K562 (cell line): ENCODE results near the gene SLC35E2B. TPM values are rescaled to one million over a fixed set of nuclear protein-coding genes. Genes with fewer than 3 reads are reported as not detected.

Source experiments
- ATAC-seq: fragments of 200-7000 bp; cut with Tn5 transposase; 3 replicates; pipeline ENCODE4 v1.9.1; 2020; ENCODE audit warnings: moderate library complexity
- BruUV-seq: library from RNA; stranded (reverse); fragments of 400-500 nt; replicated peaks from 2 replicates; lab custom pipeline; 2021; lab: Mats Ljungman, UMichigan
- CTCF ChIA-PET: fragments of 300-600 bp; formaldehyde crosslinking; extraction: SDS; loops from one replicate; lab custom pipeline; 2021; ENCODE audit warnings: low intra/inter-chr PET ratio; lab: Yijun Ruan, JAX
- POLR2A ChIA-PET: fragments of 300-600, 350-650 bp; sonication (Branson Sonifier 250); formaldehyde crosslinking; extraction: SDS; loops from one replicate; lab custom pipeline; 2021; ENCODE audit warnings: antibody characterized with exemption, inconsistent platforms; lab: Yijun Ruan, JAX
- DNase-seq, 4 experiments: peaks; one replicate each; pipeline versions ENCODE4 v3.0.0 to v3.0.0-alpha.2; 2011 to 2018; ENCODE audit warnings: low spot score in 3 of 4, mixed read lengths in 3 of 4; ENCODE audit errors: extremely low read depth in 1 of 4
- FAIRE-seq: peaks from 2 replicates; lab custom pipeline; 2011; peaks lifted over from hg19 to GRCh38; lab: Jason Lieb, UNC
- H2AFZ ChIP-seq: 2 replicates; pipeline ENCODE4 v1.6.0; 2011; ENCODE audit warnings: low read depth, low read length, control low read depth, inconsistent platforms
- H3K27ac ChIP-seq: fragments of 200-600 bp; 3 replicates; pipeline ENCODE4 v1.8.0; 2011; ENCODE audit warnings: low read depth, mild to moderate bottlenecking, control low read depth, inconsistent platforms, low read length, moderate library complexity, mixed read lengths; ENCODE audit errors: extremely low read depth
- H3K27me3 ChIP-seq, 2 experiments: fragments of 300-600 bp in 1 of 2; 2 replicates in 1 of 2; 3 replicates in 1 of 2; pipeline versions ENCODE4 v1.6.0 to v1.8.0; 2011; ENCODE audit warnings: inconsistent platforms in 2 of 2, low read length in 2 of 2, mild to moderate bottlenecking in 1 of 2, mixed read lengths in 1 of 2, moderate library complexity in 1 of 2; ENCODE audit not compliant: control insufficient read depth in 2 of 2, insufficient read depth in 2 of 2
- H3K36me3 ChIP-seq: fragments of 300-600 bp; 3 replicates; pipeline ENCODE4 v1.8.0; 2011; ENCODE audit warnings: mild to moderate bottlenecking, low read length, inconsistent platforms; ENCODE audit not compliant: control insufficient read depth, insufficient read depth
- H3K4me1 ChIP-seq, 2 experiments: fragments of 200-600 bp in 1 of 2; replicated peaks in 1 of 2; 2 replicates in 1 of 2; 3 replicates in 1 of 2; pipeline versions ENCODE4 v1.5.1 to v1.8.0; 2011; ENCODE audit warnings: inconsistent platforms in 2 of 2, low read length in 2 of 2, mild to moderate bottlenecking in 1 of 2, mixed read lengths in 1 of 2, moderate library complexity in 1 of 2; ENCODE audit not compliant: control insufficient read depth in 2 of 2, insufficient read depth in 2 of 2
- H3K4me2 ChIP-seq: 2 replicates; pipeline ENCODE4 v1.6.1; 2011; ENCODE audit warnings: low read length, control low read depth, inconsistent platforms, mixed read lengths; ENCODE audit not compliant: insufficient read depth
- H3K4me3 ChIP-seq: fragments of 200-600 bp; sonication (generic), shearing (Covaris generic); 2 replicates; pipeline ENCODE4 v1.5.1; 2016; ENCODE audit warnings: control low read depth, inconsistent platforms
- H3K79me2 ChIP-seq: fragments of 200-600 bp; 3 replicates; pipeline ENCODE4 v1.8.0; 2011; ENCODE audit warnings: low read length, inconsistent platforms; ENCODE audit not compliant: control insufficient read depth, insufficient read depth
- H3K9ac ChIP-seq, 2 experiments: 2 replicates each; pipeline versions ENCODE4 v1.6.0 to v1.6.1; 2011; ENCODE audit warnings: low read depth in 2 of 2, low read length in 2 of 2, control low read depth in 1 of 2, inconsistent platforms in 1 of 2, mild to moderate bottlenecking in 1 of 2, mixed read lengths in 1 of 2; ENCODE audit not compliant: insufficient read depth in 1 of 2
- H3K9me1 ChIP-seq: one replicate; pipeline ENCODE4 v1.6.0; 2011; ENCODE audit warnings: inconsistent platforms, mild to moderate bottlenecking, low read length, moderate library complexity; ENCODE audit not compliant: control insufficient read depth, insufficient read depth
- H3K9me3 ChIP-seq: replicated peaks from 2 replicates; pipeline ENCODE4 v1.5.1; 2011; ENCODE audit warnings: low read depth, low read length, inconsistent platforms; ENCODE audit not compliant: control insufficient read depth, insufficient read depth
- H4K20me1 ChIP-seq: replicated peaks from 2 replicates; pipeline ENCODE4 v1.6.1; 2011; ENCODE audit warnings: low read length, inconsistent platforms, mixed read lengths; ENCODE audit not compliant: control insufficient read depth, insufficient read depth
- BMI1 ChIP-seq: fragments of 150-350 bp; IDR thresholded peaks from 2 replicates; pipeline ENCODE4 v1.6.1; 2014; ENCODE audit warnings: low read length
- BRD4 ChIP-seq: fragments of 200-600 bp; sonication (generic); IDR thresholded peaks from 2 replicates; pipeline ENCODE4 v1.6.1; 2017; ENCODE audit warnings: inconsistent platforms
- DACH1 ChIP-seq: fragments of 450-650 bp; IDR thresholded peaks from 2 replicates; pipeline ENCODE4 v1.6.1; 2018; ENCODE audit not compliant: partially characterized antibody
- JUND ChIP-seq, 2 experiments: IDR thresholded peaks; 2 replicates in 1 of 2; 3 replicates in 1 of 2; pipeline ENCODE4 v1.6.1; 2011; ENCODE audit warnings: borderline replicate concordance in 2 of 2, low read depth in 2 of 2, low read length in 2 of 2, improper control_type of control experiment in 1 of 2, missing biosample characterization in 1 of 2, missing genetic modification characterization in 1 of 2, missing genetic modification reagents in 1 of 2
- NELFE ChIP-seq: IDR thresholded peaks from 2 replicates; pipeline ENCODE4 v1.6.1; 2011; ENCODE audit warnings: mild to moderate bottlenecking; ENCODE audit not compliant: insufficient read depth, insufficient read length
- NFYB ChIP-seq: IDR thresholded peaks from 2 replicates; pipeline ENCODE4 v1.6.1; 2011; ENCODE audit warnings: mild to moderate bottlenecking, moderate library complexity; ENCODE audit not compliant: insufficient read length; ENCODE audit errors: extremely low read depth
- SIN3B ChIP-seq: fragments of 450-650 bp; IDR thresholded peaks from 2 replicates; pipeline ENCODE4 v1.6.1; 2017; ENCODE audit warnings: low read depth, mild to moderate bottlenecking, moderate library complexity
- SMARCC2 ChIP-seq: fragments of 450-650 bp; IDR thresholded peaks from 2 replicates; pipeline ENCODE4 v1.6.1; 2017; ENCODE audit warnings: antibody characterized with exemption, moderate library complexity, mild to moderate bottlenecking, low read depth
- ZNF197 ChIP-seq: fragments of 200-800 bp; sonication (Bioruptor generic); IDR thresholded peaks from 2 replicates; pipeline ENCODE4 v1.6.1; 2016; ENCODE audit warnings: low read depth, missing genetic modification characterization, missing compliant biosample characterization
- ZNF444 ChIP-seq: fragments of 250-450 bp; sonication (Bioruptor Pico); IDR thresholded peaks from 2 replicates; pipeline ENCODE4 v1.4.0; 2020; ENCODE audit warnings: mild to moderate bottlenecking, moderate library complexity
- ZNF740 ChIP-seq, 3 experiments: fragments of 200-800 bp in 1 of 3; sonication (Bioruptor generic) in 1 of 3; sonication (generic) in 1 of 3; formaldehyde crosslinking in 1 of 3; IDR thresholded peaks; 2 replicates each; pipeline versions ENCODE4 v1.6.1 to v1.8.0; 2016 to 2022; ENCODE audit warnings: mild to moderate bottlenecking in 2 of 3, missing compliant biosample characterization in 2 of 3, missing genetic modification characterization in 2 of 3, missing genetic modification reagents in 1 of 3
- WGBS: fragments of 100-300 bp; shearing (Covaris generic); methylation state at CpG from one replicate; pipeline ENCODE4 v1.1.6; 2016; ENCODE audit warnings: low coverage, mixed read lengths; ENCODE audit not compliant: insufficient coverage; ENCODE audit errors: missing lambda C conversion rate; 5-methylcytosine and 5-hydroxymethylcytosine counted together
- in situ Hi-C: fragments of 300-500 bp; cut with MboI; formaldehyde crosslinking; loops from 4 replicates; pipeline ENCODE4 v1.15.0; 2018; ENCODE audit warnings: inconsistent platforms, mixed read lengths
- intact Hi-C: fragments of 100-400 bp; cut with micrococcal nuclease; formaldehyde crosslinking; loops from 2 replicates; pipeline ENCODE4 v1.14.2; 2022
- polyA plus RNA-seq, 8 experiments: library from polyadenylated mRNA; depleted of rRNA in 4 of 8; stranded (reverse) in 5 of 8; unstranded in 3 of 8; fragments of >200 nt; fragmentation: Nextera tagmentation in 2 of 8; fragmentation: Illumina TruSeq in 1 of 8; extraction: Ambion mirVana in 2 of 8; extraction: Trizol in 1 of 8; gene quantifications; 2 replicates each; pipeline versions ENCODE4 v1.2.1 to v1.2.3, GENCODE V29; 2011 to 2014; ENCODE audit warnings: inconsistent platforms in 1 of 8, missing spikeins in 1 of 8
- total RNA-seq, 7 experiments: library from RNA; depleted of rRNA in 6 of 7; stranded (reverse); fragments of >200 nt in 6 of 7; fragmentation: Illumina TruSeq in 2 of 7; extraction: Trizol in 2 of 7; gene quantifications; 2 replicates each; pipeline versions ENCODE4 v1.2.1 to v1.2.3, GENCODE V29; 2011 to 2021; ENCODE audit warnings: low replicate concordance in 1 of 7
- TF ChIP-seq, protein P1 (sequence below): sonication (generic); formaldehyde crosslinking; IDR thresholded peaks from 2 replicates; pipeline ENCODE4 v1.8.1; 2023; ENCODE audit warnings: mild to moderate bottlenecking, missing genetic modification reagents
- TF ChIP-seq, protein P2 (sequence below): fragments of 250-450 bp; sonication (Bioruptor Pico); IDR thresholded peaks from 2 replicates; pipeline ENCODE4 v1.5.0; 2020; ENCODE audit warnings: mild to moderate bottlenecking
- TF ChIP-seq, protein P3 (sequence below): fragments of 450-650 bp; IDR thresholded peaks from 2 replicates; pipeline ENCODE4 v1.6.1; 2017; ENCODE audit warnings: antibody characterized with exemption, mild to moderate bottlenecking

The SLC35E2B gene
- total and polyA plus RNA-seq, 9 of the 15 experiments (the other 6 are each of a cell fraction or from before 2014, with no cell fraction given) = 4.7 to 44.6 (median 20.7) TPM

DNA sequence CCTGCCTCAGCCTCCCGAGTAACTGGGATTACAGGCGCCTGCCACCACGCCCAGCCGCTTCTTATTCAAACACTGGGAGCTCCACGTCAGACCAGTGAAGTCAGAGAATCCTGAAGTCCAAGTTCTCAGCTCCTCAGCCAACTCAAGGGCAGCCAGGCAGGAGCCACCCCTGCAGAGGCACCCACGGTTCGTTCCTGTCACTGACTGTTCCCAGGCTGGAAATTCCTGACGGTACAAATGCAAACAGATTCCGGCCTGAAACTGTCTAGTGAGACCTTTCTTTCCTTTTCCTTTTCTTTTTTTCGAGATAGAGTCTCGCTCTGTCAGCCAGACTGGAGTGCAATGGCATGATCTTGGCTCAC lies 11.7 kb downstream of the SLC35E2B start:
- no peak overlapping the region for H2AFZ ChIP-seq
- in situ Hi-C loops = no loop called here
- H3K27me3 ChIP-seq = no peaks in the 10 kb centered on the region
- CTCF ChIA-PET = no interaction called here
- 68% methylated on average over 10 of the region's 11 CpGs for WGBS
- no peak overlapping the region for H3K27ac ChIP-seq
- DNase-seq (peak in 2 of 4 experiments; percentile 6 to 8), ATAC-seq (no peak), FAIRE-seq (no peak)
- H3K36me3 ChIP-seq = no peaks in the 10 kb centered on the region
- H3K4me2 ChIP-seq = no peak overlapping the region
- peaks cover 34% of the 10 kb centered on the region for H3K79me2 ChIP-seq
- H3K9me3 ChIP-seq = peaks cover 4% of the 10 kb centered on the region
- no peak overlapping the region for H3K4me3 ChIP-seq
- H4K20me1 ChIP-seq = 0 out of 2 replicates have a peak, but pooled peaks cover 2% of the 10 kb centered on the region
- intact Hi-C loops = no loop called here
- H3K9me1 ChIP-seq = peaks cover 6% of the 10 kb centered on the region
- peaks cover 3 to 39% of the 10 kb centered on the region in 2 experiments; a peak in 4 of 5 replicates for H3K4me1 ChIP-seq
- BruUV-seq = no TSS peak
- H3K9ac ChIP-seq = peak overlapping the region in 1 of 2 experiments; percentile 80; a peak in 2 of 4 replicates
- POLR2A ChIA-PET = no interaction called here
- no peak for TF ChIP-seq NFYB
- no peak for TF ChIP-seq NELFE
- TF ChIP-seq BRD4 = no peak
- TF ChIP-seq SIN3B = no peak
- TF ChIP-seq SMARCC2 = no peak
- TF ChIP-seq, protein P1, sequence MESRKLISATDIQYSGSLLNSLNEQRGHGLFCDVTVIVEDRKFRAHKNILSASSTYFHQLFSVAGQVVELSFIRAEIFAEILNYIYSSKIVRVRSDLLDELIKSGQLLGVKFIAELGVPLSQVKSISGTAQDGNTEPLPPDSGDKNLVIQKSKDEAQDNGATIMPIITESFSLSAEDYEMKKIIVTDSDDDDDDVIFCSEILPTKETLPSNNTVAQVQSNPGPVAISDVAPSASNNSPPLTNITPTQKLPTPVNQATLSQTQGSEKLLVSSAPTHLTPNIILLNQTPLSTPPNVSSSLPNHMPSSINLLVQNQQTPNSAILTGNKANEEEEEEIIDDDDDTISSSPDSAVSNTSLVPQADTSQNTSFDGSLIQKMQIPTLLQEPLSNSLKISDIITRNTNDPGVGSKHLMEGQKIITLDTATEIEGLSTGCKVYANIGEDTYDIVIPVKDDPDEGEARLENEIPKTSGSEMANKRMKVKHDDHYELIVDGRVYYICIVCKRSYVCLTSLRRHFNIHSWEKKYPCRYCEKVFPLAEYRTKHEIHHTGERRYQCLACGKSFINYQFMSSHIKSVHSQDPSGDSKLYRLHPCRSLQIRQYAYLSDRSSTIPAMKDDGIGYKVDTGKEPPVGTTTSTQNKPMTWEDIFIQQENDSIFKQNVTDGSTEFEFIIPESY (CRISPR knock-in tag) = no peak
- TF ChIP-seq, protein P2, sequence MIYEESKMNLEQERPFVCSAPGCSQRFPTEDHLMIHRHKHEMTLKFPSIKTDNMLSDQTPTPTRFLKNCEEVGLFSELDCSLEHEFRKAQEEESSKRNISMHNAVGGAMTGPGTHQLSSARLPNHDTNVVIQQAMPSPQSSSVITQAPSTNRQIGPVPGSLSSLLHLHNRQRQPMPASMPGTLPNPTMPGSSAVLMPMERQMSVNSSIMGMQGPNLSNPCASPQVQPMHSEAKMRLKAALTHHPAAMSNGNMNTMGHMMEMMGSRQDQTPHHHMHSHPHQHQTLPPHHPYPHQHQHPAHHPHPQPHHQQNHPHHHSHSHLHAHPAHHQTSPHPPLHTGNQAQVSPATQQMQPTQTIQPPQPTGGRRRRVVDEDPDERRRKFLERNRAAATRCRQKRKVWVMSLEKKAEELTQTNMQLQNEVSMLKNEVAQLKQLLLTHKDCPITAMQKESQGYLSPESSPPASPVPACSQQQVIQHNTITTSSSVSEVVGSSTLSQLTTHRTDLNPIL = no peak
- TF ChIP-seq JUND (IDR thresholded peaks at IDR 0.05; ENCODE audit: borderline replicate concordance, low read depth, low read length) = no peak
- no peak for TF ChIP-seq JUND (tag; IDR thresholded peaks at IDR 0.05; ENCODE audit: borderline replicate concordance, low read depth, low read length)
- no peak for TF ChIP-seq BMI1
- no peak for TF ChIP-seq DACH1
- no peak for TF ChIP-seq ZNF197 (CRISPR knock-in tag)
- TF ChIP-seq ZNF740 (CRISPR knock-in tag; IDR thresholded peaks at IDR 0.05) = no peak
- no peak for TF ChIP-seq ZNF740 (tag; IDR thresholded peaks at IDR 0.05)
- no peak for TF ChIP-seq ZNF444
- TF ChIP-seq, protein P3, sequence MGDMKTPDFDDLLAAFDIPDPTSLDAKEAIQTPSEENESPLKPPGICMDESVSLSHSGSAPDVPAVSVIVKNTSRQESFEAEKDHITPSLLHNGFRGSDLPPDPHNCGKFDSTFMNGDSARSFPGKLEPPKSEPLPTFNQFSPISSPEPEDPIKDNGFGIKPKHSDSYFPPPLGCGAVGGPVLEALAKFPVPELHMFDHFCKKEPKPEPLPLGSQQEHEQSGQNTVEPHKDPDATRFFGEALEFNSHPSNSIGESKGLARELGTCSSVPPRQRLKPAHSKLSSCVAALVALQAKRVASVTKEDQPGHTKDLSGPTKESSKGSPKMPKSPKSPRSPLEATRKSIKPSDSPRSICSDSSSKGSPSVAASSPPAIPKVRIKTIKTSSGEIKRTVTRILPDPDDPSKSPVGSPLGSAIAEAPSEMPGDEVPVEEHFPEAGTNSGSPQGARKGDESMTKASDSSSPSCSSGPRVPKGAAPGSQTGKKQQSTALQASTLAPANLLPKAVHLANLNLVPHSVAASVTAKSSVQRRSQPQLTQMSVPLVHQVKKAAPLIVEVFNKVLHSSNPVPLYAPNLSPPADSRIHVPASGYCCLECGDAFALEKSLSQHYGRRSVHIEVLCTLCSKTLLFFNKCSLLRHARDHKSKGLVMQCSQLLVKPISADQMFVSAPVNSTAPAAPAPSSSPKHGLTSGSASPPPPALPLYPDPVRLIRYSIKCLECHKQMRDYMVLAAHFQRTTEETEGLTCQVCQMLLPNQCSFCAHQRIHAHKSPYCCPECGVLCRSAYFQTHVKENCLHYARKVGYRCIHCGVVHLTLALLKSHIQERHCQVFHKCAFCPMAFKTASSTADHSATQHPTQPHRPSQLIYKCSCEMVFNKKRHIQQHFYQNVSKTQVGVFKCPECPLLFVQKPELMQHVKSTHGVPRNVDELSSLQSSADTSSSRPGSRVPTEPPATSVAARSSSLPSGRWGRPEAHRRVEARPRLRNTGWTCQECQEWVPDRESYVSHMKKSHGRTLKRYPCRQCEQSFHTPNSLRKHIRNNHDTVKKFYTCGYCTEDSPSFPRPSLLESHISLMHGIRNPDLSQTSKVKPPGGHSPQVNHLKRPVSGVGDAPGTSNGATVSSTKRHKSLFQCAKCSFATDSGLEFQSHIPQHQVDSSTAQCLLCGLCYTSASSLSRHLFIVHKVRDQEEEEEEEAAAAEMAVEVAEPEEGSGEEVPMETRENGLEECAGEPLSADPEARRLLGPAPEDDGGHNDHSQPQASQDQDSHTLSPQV = no peak
